D341Med (cell line): ENCODE results near the gene RAP1GAP2.
A peak's percentile ranks its signal among the peaks of the same experiment; 100 is the strongest.

Source experiments
- DNase-seq: peaks from one replicate; pipeline ENCODE4 v3.0.0; 2012; ENCODE audit warnings: low spot score

RAP1GAP2 gene

GRCh38 chr17:3025421-3026124 lies 229.3 kb downstream of the RAP1GAP2 start:
- DNase-seq: no peak

- DNase-seq: no peak
Measured at GRCh38 chr17:3026125-3026855, 230.1 kb downstream of the RAP1GAP2 start.

GRCh38 chr17:3026856-3027751 lies 230.9 kb downstream of the RAP1GAP2 start:
- peak; percentile 68 for DNase-seq

- no peak for DNase-seq
Measured at GRCh38 chr17:3027786-3028532, 231.7 kb downstream of the RAP1GAP2 start.

- DNase-seq: no peak
Measured at GRCh38 chr17:3029213-3029913, 233.1 kb downstream of the RAP1GAP2 start.

- DNase-seq: no peak
Measured at GRCh38 chr17:3030096-3030495, 233.9 kb downstream of the RAP1GAP2 start.

- peak; percentile 0 for DNase-seq
Measured at GRCh38 chr17:3030852-3031470, 234.7 kb downstream of the RAP1GAP2 start.

- DNase-seq: no peak
Measured at GRCh38 chr17:3032258-3033247, 236.3 kb downstream of the RAP1GAP2 start.

- no peak for DNase-seq
Measured at GRCh38 chr17:3033248-3033640, 237.0 kb downstream of the RAP1GAP2 start.

GRCh38 chr17:3033741-3034577 lies 237.7 kb downstream of the RAP1GAP2 start:
- no peak for DNase-seq

- no peak for DNase-seq
Measured at GRCh38 chr17:3034578-3034920, 238.3 kb downstream of the RAP1GAP2 start.

- DNase-seq: no peak
Measured at GRCh38 chr17:3035256-3035967, 239.2 kb downstream of the RAP1GAP2 start.

- no peak for DNase-seq
Measured at GRCh38 chr17:3035968-3036280, 239.7 kb downstream of the RAP1GAP2 start.

- DNase-seq: no peak
Measured at GRCh38 chr17:3036800-3037199, 240.6 kb downstream of the RAP1GAP2 start.

GRCh38 chr17:3037259-3037658 lies 241.0 kb downstream of the RAP1GAP2 start:
- DNase-seq: no peak

GRCh38 chr17:3038941-3039340 lies 242.7 kb downstream of the RAP1GAP2 start:
- DNase-seq: no peak

GRCh38 chr17:3039736-3040135 lies 243.5 kb downstream of the RAP1GAP2 start:
- DNase-seq: no peak

GRCh38 chr17:3040882-3041281 lies 244.6 kb downstream of the RAP1GAP2 start:
- DNase-seq: no peak
